Neural progenitor cell (in vitro differentiated cells): Measurements from ENCODE around the gene MAGI3. TPM values are rescaled to one million over a fixed set of nuclear protein-coding genes. Genes with fewer than 3 reads are reported as not detected.

ENCODE experiments used
- DNase-seq: peaks from one replicate; pipeline ENCODE4 v3.0.0-alpha.2; 2016; ENCODE audit warnings: low spot score
- H2AFZ ChIP-seq: fragments of 200-600 bp; sonication (generic); replicated peaks from 2 replicates; pipeline ENCODE4 v1.6.1; 2016; ENCODE audit warnings: antibody characterized with exemption
- H3F3A ChIP-seq: fragments of 200-600 bp; sonication (generic); 2 replicates; pipeline ENCODE4 v1.6.1; 2016; ENCODE audit warnings: antibody characterized with exemption, low read depth
- H3K27ac ChIP-seq: fragments of 200-600 bp; sonication (generic); 2 replicates; pipeline ENCODE4 v1.5.1; 2016; ENCODE audit warnings: mild to moderate bottlenecking
- H3K27me3 ChIP-seq: fragments of 200-600 bp; sonication (generic); 2 replicates; pipeline ENCODE4 v1.6.1; 2016; ENCODE audit warnings: mild to moderate bottlenecking, moderate library complexity
- H3K36me3 ChIP-seq: fragments of 200-600 bp; sonication (generic); 2 replicates; pipeline ENCODE4 v1.5.1; 2016
- H3K4me1 ChIP-seq: fragments of 200-600 bp; sonication (generic); 2 replicates; pipeline ENCODE4 v1.6.1; 2016; ENCODE audit warnings: mixed run types
- H3K4me2 ChIP-seq: fragments of 200-600 bp; sonication (generic); 2 replicates; pipeline ENCODE4 v1.6.1; 2016
- H3K4me3 ChIP-seq: fragments of 200-600 bp; sonication (generic); 2 replicates; pipeline ENCODE4 v1.5.1; 2016
- H3K79me2 ChIP-seq: fragments of 200-600 bp; sonication (generic); 2 replicates; pipeline ENCODE4 v1.6.1; 2016; ENCODE audit warnings: low read depth
- H3K9ac ChIP-seq: fragments of 200-600 bp; sonication (generic); 2 replicates; pipeline ENCODE4 v1.6.1; 2016
- H3K9me3 ChIP-seq: fragments of 200-600 bp; sonication (generic); 2 replicates; pipeline ENCODE4 v1.5.1; 2016; ENCODE audit warnings: low read depth
- H4K20me1 ChIP-seq: fragments of 200-600 bp; sonication (generic); 2 replicates; pipeline ENCODE4 v1.6.1; 2016; ENCODE audit warnings: low read depth
- H3K27ac Mint-ChIP-seq: 3 replicates; pipeline ENCODE4 v1.8.0; 2021; ENCODE audit warnings: mixed read lengths
- H3K27me3 Mint-ChIP-seq: 2 replicates; pipeline ENCODE4 v1.8.0; 2022; ENCODE audit warnings: low read depth, mild to moderate bottlenecking, inconsistent platforms, moderate library complexity, mixed read lengths; ENCODE audit not compliant: insufficient read depth
- H3K36me3 Mint-ChIP-seq: 3 replicates; pipeline ENCODE4 v1.8.0; 2021; ENCODE audit warnings: mixed read lengths
- H3K4me1 Mint-ChIP-seq: 3 replicates; pipeline ENCODE4 v1.8.0; 2021; ENCODE audit warnings: mixed read lengths
- H3K4me3 Mint-ChIP-seq: 3 replicates; pipeline ENCODE4 v1.8.0; 2021; ENCODE audit warnings: mild to moderate bottlenecking, moderate library complexity, mixed read lengths
- H3K9me3 Mint-ChIP-seq: 3 replicates; pipeline ENCODE4 v1.8.0; 2020; ENCODE audit warnings: mixed read lengths
- CTCF ChIP-seq: fragments of 200-600 bp; sonication (generic); IDR thresholded peaks from 2 replicates; pipeline ENCODE4 v1.5.1; 2017; ENCODE audit warnings: antibody characterized with exemption, mild to moderate bottlenecking
- EZH2 ChIP-seq: fragments of 200-600 bp; sonication (generic); IDR thresholded peaks from 2 replicates; pipeline ENCODE4 v1.6.1; 2017; ENCODE audit warnings: antibody characterized with exemption, mild to moderate bottlenecking, moderate library complexity
- EZH2phosphoT487 ChIP-seq: fragments of 200-600 bp; sonication (generic); IDR thresholded peaks from 2 replicates; pipeline ENCODE4 v1.6.1; 2017; ENCODE audit warnings: antibody characterized with exemption
- total RNA-seq: library from RNA; depleted of rRNA; stranded (reverse); fragments of >200 nt; gene quantifications from 2 replicates; pipeline ENCODE4 v1.2.3, GENCODE V29; 2015; ENCODE audit warnings: low replicate concordance

Gene MAGI3
- total RNA-seq, 1 donor from 2014 or later = 26.9 TPM

DNA sequence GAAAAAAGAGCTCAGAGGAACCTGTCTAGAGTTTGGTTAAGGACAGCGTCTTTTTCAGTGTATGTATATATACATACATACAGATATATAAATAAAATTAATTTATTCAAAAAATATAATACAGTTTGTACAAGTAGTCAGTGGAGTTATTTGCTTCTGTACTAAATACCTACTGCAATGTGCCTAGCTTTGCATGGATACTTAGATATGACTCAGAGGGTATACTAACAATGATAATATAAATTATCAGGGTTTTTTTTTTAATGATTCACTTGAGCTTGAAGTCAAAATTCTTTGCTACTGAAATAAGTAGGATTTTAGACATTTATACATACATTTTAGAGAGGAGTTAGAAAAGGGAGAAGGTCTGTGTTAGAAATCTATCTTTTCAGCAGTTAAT, 251.1 kb downstream of the MAGI3 start:
- no peak overlapping the region for H2AFZ ChIP-seq
- H3K4me2 ChIP-seq = no peak overlapping the region
- H3K9me3 Mint-ChIP-seq = peaks cover 16% of the 10 kb centered on the region
- no peaks in the 10 kb centered on the region for H3K79me2 ChIP-seq
- H3K9me3 ChIP-seq = no peaks in the 10 kb centered on the region
- no peak overlapping the region for H3K4me3 ChIP-seq
- TF ChIP-seq CTCF (no peak), EZH2phosphoT487 (no peak), EZH2 (no peak)
- H3K27me3 Mint-ChIP-seq = no peaks in the 10 kb centered on the region
- H3K4me3 Mint-ChIP-seq = no peak overlapping the region
- no peak overlapping the region for H3K27ac Mint-ChIP-seq
- H3K36me3 Mint-ChIP-seq = peaks cover 29% of the 10 kb centered on the region
- no peak overlapping the region for H3K9ac ChIP-seq
- H3F3A ChIP-seq = no peaks in the 10 kb centered on the region
- no peaks in the 10 kb centered on the region for H4K20me1 ChIP-seq
- H3K36me3 ChIP-seq = no peaks in the 10 kb centered on the region
- no peak overlapping the region for H3K27ac ChIP-seq
- peaks cover 4% of the 10 kb centered on the region for H3K4me1 ChIP-seq
- H3K27me3 ChIP-seq = no peaks in the 10 kb centered on the region
- no peak for DNase-seq
- peaks cover 12% of the 10 kb centered on the region for H3K4me1 Mint-ChIP-seq

DNA sequence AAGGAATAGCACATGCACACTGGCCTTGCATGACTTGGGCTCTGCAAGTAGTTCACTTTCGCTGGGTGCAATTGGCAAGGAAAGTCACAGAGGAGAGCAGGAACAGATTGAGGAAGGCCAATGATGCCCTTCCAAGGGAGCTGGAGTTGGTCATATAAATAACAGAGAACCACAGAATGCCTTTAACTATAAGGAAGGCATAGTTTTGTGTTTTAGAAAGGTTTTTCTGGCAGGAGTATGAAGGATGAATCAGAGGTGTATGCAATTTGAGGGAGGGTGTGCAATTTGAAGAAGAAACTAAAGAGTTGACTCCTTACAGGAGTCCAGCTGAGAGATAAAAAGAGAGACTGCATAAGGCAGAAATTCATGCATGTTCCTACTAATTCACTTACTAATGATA, 256.8 kb downstream of the MAGI3 start:
- Mint-ChIP-seq H3K36me3 (peaks cover 17% of the 10 kb centered on the region), H3K27ac (no peak overlapping the region), H3K4me1 (peaks cover 12% of the 10 kb centered on the region), H3K9me3 (no peaks in the 10 kb centered on the region), H3K4me3 (no peak overlapping the region), H3K27me3 (no peaks in the 10 kb centered on the region)
- no peak overlapping the region for H3K4me3 ChIP-seq
- TF ChIP-seq EZH2phosphoT487 (no peak), CTCF (no peak), EZH2 (no peak)
- no peak overlapping the region for H3K4me2 ChIP-seq
- no peak overlapping the region for H3K9ac ChIP-seq
- H3K27ac ChIP-seq = no peak overlapping the region
- no peak overlapping the region for H2AFZ ChIP-seq
- H3K4me1 ChIP-seq = peaks cover 4% of the 10 kb centered on the region
- H3K79me2 ChIP-seq = no peaks in the 10 kb centered on the region
- H3K27me3 ChIP-seq = no peaks in the 10 kb centered on the region
- no peaks in the 10 kb centered on the region for H3K36me3 ChIP-seq
- DNase-seq = no peak
- no peaks in the 10 kb centered on the region for H3K9me3 ChIP-seq
- no peaks in the 10 kb centered on the region for H3F3A ChIP-seq
- H4K20me1 ChIP-seq = no peaks in the 10 kb centered on the region

- no peaks in the 10 kb centered on the region for H3K9me3 Mint-ChIP-seq
- H3K4me3 Mint-ChIP-seq = no peak overlapping the region
- Histone ChIP-seq H3K9me3 (no peaks in the 10 kb centered on the region), H3K79me2 (no peaks in the 10 kb centered on the region), H3K4me2 (no peak overlapping the region), H3K27ac (no peak overlapping the region), H4K20me1 (no peaks in the 10 kb centered on the region), H2AFZ (no peak overlapping the region), H3F3A (no peaks in the 10 kb centered on the region), H3K36me3 (no peaks in the 10 kb centered on the region), H3K9ac (no peak overlapping the region), H3K27me3 (no peaks in the 10 kb centered on the region), H3K4me1 (peaks cover 4% of the 10 kb centered on the region), H3K4me3 (no peak overlapping the region)
- peaks cover 5% of the 10 kb centered on the region for H3K4me1 Mint-ChIP-seq
- DNase-seq = no peak
- TF ChIP-seq CTCF (no peak), EZH2 (no peak), EZH2phosphoT487 (no peak)
- no peaks in the 10 kb centered on the region for H3K27me3 Mint-ChIP-seq
- H3K36me3 Mint-ChIP-seq = peaks cover 13% of the 10 kb centered on the region
- H3K27ac Mint-ChIP-seq = no peak overlapping the region
Observed at GRCh38 chr1:113648478-113648877, 258.2 kb downstream of the MAGI3 start.
